DOHH2 (cell line): ENCODE measurements around the gene KCNQ1OT1.

Experiments used
- H3F3A ChIP-seq: fragments of 200-600 bp; sonication (generic), shearing (Covaris generic); 2 replicates; pipeline ENCODE4 v1.6.0; 2016; ENCODE audit warnings: antibody characterized with exemption, mild to moderate bottlenecking; ENCODE audit not compliant: control insufficient read depth, insufficient read depth
- H3K27ac ChIP-seq: fragments of 200-600 bp; sonication (generic); 2 replicates; pipeline ENCODE4 v1.5.1; 2014; ENCODE audit warnings: low read depth, mild to moderate bottlenecking, low read length, moderate library complexity
- H3K27me3 ChIP-seq: fragments of 200-600 bp; sonication (generic); 2 replicates; pipeline ENCODE4 v1.6.1; 2014; ENCODE audit warnings: mild to moderate bottlenecking, low read length, mixed read lengths; ENCODE audit not compliant: control insufficient read depth
- H3K36me3 ChIP-seq: fragments of 200-600 bp; sonication (generic); 2 replicates; pipeline ENCODE4 v1.6.1; 2014; ENCODE audit warnings: mild to moderate bottlenecking, low read length, moderate library complexity, mixed read lengths; ENCODE audit not compliant: control insufficient read depth
- H3K4me1 ChIP-seq: fragments of 200-600 bp; sonication (generic); 2 replicates; pipeline ENCODE4 v1.6.1; 2014; ENCODE audit warnings: mild to moderate bottlenecking, low read length, mixed read lengths; ENCODE audit not compliant: control insufficient read depth
- H3K4me2 ChIP-seq: fragments of 200-600 bp; sonication (generic); 2 replicates; pipeline ENCODE4 v1.6.0; 2014; ENCODE audit warnings: mild to moderate bottlenecking, low read length, moderate library complexity
- H3K4me3 ChIP-seq: fragments of 200-600 bp; sonication (generic); 2 replicates; pipeline ENCODE4 v1.5.1; 2014; ENCODE audit warnings: mild to moderate bottlenecking, low read length, mixed read lengths
- H3K79me2 ChIP-seq: fragments of 200-600 bp; sonication (generic); 2 replicates; pipeline ENCODE4 v1.6.1; 2014; ENCODE audit warnings: mild to moderate bottlenecking, low read length, mixed read lengths; ENCODE audit not compliant: control insufficient read depth
- H3K9me2 ChIP-seq: fragments of 200-600 bp; sonication (generic); replicated peaks from 2 replicates; pipeline ENCODE4 v1.6.1; 2014; ENCODE audit warnings: mild to moderate bottlenecking, low read length, mixed read lengths; ENCODE audit not compliant: control insufficient read depth
- H3K9me3 ChIP-seq: fragments of 200-600 bp; sonication (generic); 2 replicates; pipeline ENCODE4 v1.6.1; 2014; ENCODE audit warnings: antibody characterized with exemption, low read length, mixed read lengths; ENCODE audit not compliant: control insufficient read depth, insufficient read depth
- H4K20me1 ChIP-seq: fragments of 200-600 bp; sonication (generic); 2 replicates; pipeline ENCODE4 v1.6.0; 2014; ENCODE audit warnings: low read depth, mild to moderate bottlenecking, antibody characterized with exemption, low read length, moderate library complexity; ENCODE audit not compliant: control insufficient read depth, insufficient read depth
- EZH2phosphoT487 ChIP-seq: fragments of 200-600 bp; sonication (generic); IDR thresholded peaks from 2 replicates; pipeline ENCODE4 v1.6.1; 2017; ENCODE audit warnings: borderline replicate concordance, mild to moderate bottlenecking, antibody characterized with exemption, low read length, moderate library complexity, mixed read lengths
- TF ChIP-seq, protein P1 (sequence below): fragments of 200-600 bp; sonication (generic); IDR thresholded peaks from one replicate; pipeline ENCODE4 v1.5.1; 2014; ENCODE audit warnings: antibody characterized with exemption, mild to moderate bottlenecking, low read depth, low read length; ENCODE audit not compliant: poor library complexity, severe bottlenecking

Gene KCNQ1OT1

DNA sequence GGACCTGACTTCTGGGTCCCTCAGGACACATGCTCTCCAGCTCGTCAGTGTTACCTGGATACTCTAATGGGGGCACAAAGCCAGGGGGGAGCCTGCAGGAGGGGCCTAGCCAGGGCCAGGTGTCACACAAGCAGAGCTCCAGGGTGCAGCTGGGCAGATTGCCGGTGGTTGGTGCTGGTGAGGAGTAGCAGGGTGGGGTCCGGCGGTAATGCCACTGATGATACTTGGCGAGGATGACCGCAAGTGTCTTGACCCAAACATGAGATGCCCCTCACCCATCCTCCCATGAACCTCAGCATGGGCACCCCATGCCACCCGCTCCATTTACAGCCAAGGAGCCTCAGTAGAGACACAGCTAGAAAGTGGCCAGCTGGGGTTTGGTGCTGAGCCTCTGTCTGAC, 15.1 kb upstream of the KCNQ1OT1 start:
- no peaks in the 10 kb centered on the region for H3K27me3 ChIP-seq
- H3K9me3 ChIP-seq = no peaks in the 10 kb centered on the region
- H3K4me2 ChIP-seq = no peak overlapping the region
- no peaks in the 10 kb centered on the region for H3F3A ChIP-seq
- H3K4me1 ChIP-seq = no peaks in the 10 kb centered on the region
- no peaks in the 10 kb centered on the region for H3K9me2 ChIP-seq
- no peak overlapping the region for H3K27ac ChIP-seq
- H3K4me3 ChIP-seq = no peak overlapping the region
- no peaks in the 10 kb centered on the region for H3K36me3 ChIP-seq
- H3K79me2 ChIP-seq = no peaks in the 10 kb centered on the region
- TF ChIP-seq, protein P1, sequence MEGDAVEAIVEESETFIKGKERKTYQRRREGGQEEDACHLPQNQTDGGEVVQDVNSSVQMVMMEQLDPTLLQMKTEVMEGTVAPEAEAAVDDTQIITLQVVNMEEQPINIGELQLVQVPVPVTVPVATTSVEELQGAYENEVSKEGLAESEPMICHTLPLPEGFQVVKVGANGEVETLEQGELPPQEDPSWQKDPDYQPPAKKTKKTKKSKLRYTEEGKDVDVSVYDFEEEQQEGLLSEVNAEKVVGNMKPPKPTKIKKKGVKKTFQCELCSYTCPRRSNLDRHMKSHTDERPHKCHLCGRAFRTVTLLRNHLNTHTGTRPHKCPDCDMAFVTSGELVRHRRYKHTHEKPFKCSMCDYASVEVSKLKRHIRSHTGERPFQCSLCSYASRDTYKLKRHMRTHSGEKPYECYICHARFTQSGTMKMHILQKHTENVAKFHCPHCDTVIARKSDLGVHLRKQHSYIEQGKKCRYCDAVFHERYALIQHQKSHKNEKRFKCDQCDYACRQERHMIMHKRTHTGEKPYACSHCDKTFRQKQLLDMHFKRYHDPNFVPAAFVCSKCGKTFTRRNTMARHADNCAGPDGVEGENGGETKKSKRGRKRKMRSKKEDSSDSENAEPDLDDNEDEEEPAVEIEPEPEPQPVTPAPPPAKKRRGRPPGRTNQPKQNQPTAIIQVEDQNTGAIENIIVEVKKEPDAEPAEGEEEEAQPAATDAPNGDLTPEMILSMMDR = no peak
- TF ChIP-seq EZH2phosphoT487 = no peak
- H4K20me1 ChIP-seq = no peaks in the 10 kb centered on the region

DNA sequence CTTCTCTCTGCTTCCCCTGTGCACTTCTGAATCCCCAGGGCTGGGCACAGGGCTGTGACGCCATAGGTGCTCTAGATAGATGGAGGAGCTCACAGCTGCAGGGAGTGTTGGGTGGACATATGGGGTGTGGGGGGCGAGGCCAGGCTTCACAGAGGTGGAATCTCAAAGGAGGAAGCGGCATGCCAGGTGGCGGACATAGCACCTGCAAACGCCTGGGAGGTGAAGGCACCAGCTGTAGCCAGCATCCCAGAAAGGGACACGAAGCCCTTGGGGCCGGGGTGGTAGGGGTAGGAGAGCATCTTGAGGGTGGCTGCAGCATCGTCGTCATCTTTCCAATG, 14.6 kb upstream of the KCNQ1OT1 start:
- no peak overlapping the region for H3K4me3 ChIP-seq
- no peaks in the 10 kb centered on the region for H3K9me3 ChIP-seq
- no peaks in the 10 kb centered on the region for H3K36me3 ChIP-seq
- H3K4me1 ChIP-seq = no peaks in the 10 kb centered on the region
- no peaks in the 10 kb centered on the region for H4K20me1 ChIP-seq
- H3K79me2 ChIP-seq = no peaks in the 10 kb centered on the region
- no peak overlapping the region for H3K27ac ChIP-seq
- no peak overlapping the region for H3K4me2 ChIP-seq
- TF ChIP-seq EZH2phosphoT487 = no peak
- TF ChIP-seq, protein P1 = no peak
- no peaks in the 10 kb centered on the region for H3K9me2 ChIP-seq
- H3F3A ChIP-seq = no peaks in the 10 kb centered on the region
- no peaks in the 10 kb centered on the region for H3K27me3 ChIP-seq

GRCh38 chr11:2713661-2714462, 14.1 kb upstream of the KCNQ1OT1 start:
- no peaks in the 10 kb centered on the region for H4K20me1 ChIP-seq
- no peak overlapping the region for H3K4me3 ChIP-seq
- H3K79me2 ChIP-seq = no peaks in the 10 kb centered on the region
- no peak overlapping the region for H3K27ac ChIP-seq
- H3K9me3 ChIP-seq = no peaks in the 10 kb centered on the region
- no peaks in the 10 kb centered on the region for H3K9me2 ChIP-seq
- H3K4me1 ChIP-seq = no peaks in the 10 kb centered on the region
- TF ChIP-seq, protein P1 = no peak
- no peak for TF ChIP-seq EZH2phosphoT487
- no peaks in the 10 kb centered on the region for H3K27me3 ChIP-seq
- no peaks in the 10 kb centered on the region for H3F3A ChIP-seq
- H3K36me3 ChIP-seq = no peaks in the 10 kb centered on the region
- no peak overlapping the region for H3K4me2 ChIP-seq
